Kidney epithelial cell (primary cell): ENCODE data around the gene FEM1A. TPM values are rescaled to one million over a fixed set of nuclear protein-coding genes. Genes with fewer than 3 reads are reported as not detected.
A peak's percentile ranks its signal among the peaks of the same experiment; 100 is the strongest.
"Not testable (repeated sequence)": the region's sequence is repeated elsewhere in the genome, so short reads cannot be mapped to it uniquely, and the experiment has no call there.

ENCODE experiments used
- DNase-seq: peaks from one replicate; pipeline ENCODE4 v3.0.0-alpha.2; 2010; ENCODE audit warnings: low read depth
- H3K27me3 ChIP-seq: 2 replicates; pipeline ENCODE4 v1.6.0; 2011; ENCODE audit warnings: low read length; ENCODE audit not compliant: control insufficient read depth, insufficient read depth
- H3K36me3 ChIP-seq: 2 replicates; pipeline ENCODE4 v1.5.1; 2011; ENCODE audit warnings: low read length; ENCODE audit not compliant: control insufficient read depth, insufficient read depth
- H3K4me3 ChIP-seq: 2 replicates; pipeline ENCODE4 v1.5.1; 2011; ENCODE audit warnings: low read depth, mild to moderate bottlenecking, control low read depth, low read length
- total RNA-seq: library from RNA; depleted of rRNA; stranded (reverse); fragments of >200 nt; gene quantifications from 2 replicates; pipeline ENCODE4 v1.2.3, GENCODE V29; 2015
- TF ChIP-seq, protein P1 (sequence below): IDR thresholded peaks from 2 replicates; pipeline ENCODE4 v1.5.1; 2011; ENCODE audit warnings: mild to moderate bottlenecking, moderate library complexity, low read length, control low read depth, inconsistent platforms; ENCODE audit not compliant: insufficient read depth, poor library complexity, severe bottlenecking

The FEM1A gene
- total RNA-seq, 1 donor from 2014 or later: 21.0 TPM

- Histone ChIP-seq H3K4me3 (no peak overlapping the region), H3K27me3 (peaks cover 5% of the 10 kb centered on the region), H3K36me3 (no peaks in the 10 kb centered on the region)
- TF ChIP-seq, protein P1, sequence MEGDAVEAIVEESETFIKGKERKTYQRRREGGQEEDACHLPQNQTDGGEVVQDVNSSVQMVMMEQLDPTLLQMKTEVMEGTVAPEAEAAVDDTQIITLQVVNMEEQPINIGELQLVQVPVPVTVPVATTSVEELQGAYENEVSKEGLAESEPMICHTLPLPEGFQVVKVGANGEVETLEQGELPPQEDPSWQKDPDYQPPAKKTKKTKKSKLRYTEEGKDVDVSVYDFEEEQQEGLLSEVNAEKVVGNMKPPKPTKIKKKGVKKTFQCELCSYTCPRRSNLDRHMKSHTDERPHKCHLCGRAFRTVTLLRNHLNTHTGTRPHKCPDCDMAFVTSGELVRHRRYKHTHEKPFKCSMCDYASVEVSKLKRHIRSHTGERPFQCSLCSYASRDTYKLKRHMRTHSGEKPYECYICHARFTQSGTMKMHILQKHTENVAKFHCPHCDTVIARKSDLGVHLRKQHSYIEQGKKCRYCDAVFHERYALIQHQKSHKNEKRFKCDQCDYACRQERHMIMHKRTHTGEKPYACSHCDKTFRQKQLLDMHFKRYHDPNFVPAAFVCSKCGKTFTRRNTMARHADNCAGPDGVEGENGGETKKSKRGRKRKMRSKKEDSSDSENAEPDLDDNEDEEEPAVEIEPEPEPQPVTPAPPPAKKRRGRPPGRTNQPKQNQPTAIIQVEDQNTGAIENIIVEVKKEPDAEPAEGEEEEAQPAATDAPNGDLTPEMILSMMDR: no peak
- DNase-seq: no peak
Observed at GRCh38 chr19:4776436-4777211, 14.9 kb upstream of the FEM1A start.

DNA sequence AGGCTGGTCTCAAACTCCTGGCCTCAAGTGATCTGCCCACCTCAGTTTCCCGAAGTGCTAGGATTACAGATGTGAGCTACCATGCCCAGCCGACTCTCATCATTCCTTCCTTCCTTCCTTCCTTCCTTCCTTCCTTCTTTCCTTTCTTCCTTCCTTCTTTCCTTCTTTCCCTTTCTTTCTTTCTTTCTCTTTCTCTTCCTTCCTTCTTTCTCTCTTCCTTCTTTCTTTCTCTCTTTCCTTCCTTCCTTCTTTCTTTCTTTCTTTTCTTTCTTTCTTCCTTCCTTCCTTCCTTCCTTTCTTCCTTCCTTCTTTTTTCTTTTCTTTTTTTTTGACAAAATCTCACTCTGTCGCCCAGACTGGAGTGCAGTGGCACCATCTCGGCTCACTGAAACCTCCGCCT, 13.4 kb upstream of the FEM1A start:
- not testable (repeated sequence) for DNase-seq, H3K36me3 ChIP-seq, H3K27me3 ChIP-seq, H3K4me3 ChIP-seq

GRCh38 chr19:4780860-4781259, 10.7 kb upstream of the FEM1A start:
- Histone ChIP-seq H3K36me3 (no peaks in the 10 kb centered on the region), H3K4me3 (no peak overlapping the region), H3K27me3 (peaks cover 13% of the 10 kb centered on the region)
- TF ChIP-seq, protein P1: no peak
- no peak for DNase-seq

GRCh38 chr19:4781801-4782200, 9.7 kb upstream of the FEM1A start:
- TF ChIP-seq, protein P1: no peak
- DNase-seq: no peak
- Histone ChIP-seq H3K4me3 (no peak overlapping the region), H3K27me3 (peaks cover 14% of the 10 kb centered on the region), H3K36me3 (no peaks in the 10 kb centered on the region)

GRCh38 chr19:4786412-4787016, 5.0 kb upstream of the FEM1A start:
- DNase-seq, H3K36me3 ChIP-seq, H3K4me3 ChIP-seq: not testable (repeated sequence)
- H3K27me3 ChIP-seq: peaks cover 14% of the 10 kb centered on the region

DNA sequence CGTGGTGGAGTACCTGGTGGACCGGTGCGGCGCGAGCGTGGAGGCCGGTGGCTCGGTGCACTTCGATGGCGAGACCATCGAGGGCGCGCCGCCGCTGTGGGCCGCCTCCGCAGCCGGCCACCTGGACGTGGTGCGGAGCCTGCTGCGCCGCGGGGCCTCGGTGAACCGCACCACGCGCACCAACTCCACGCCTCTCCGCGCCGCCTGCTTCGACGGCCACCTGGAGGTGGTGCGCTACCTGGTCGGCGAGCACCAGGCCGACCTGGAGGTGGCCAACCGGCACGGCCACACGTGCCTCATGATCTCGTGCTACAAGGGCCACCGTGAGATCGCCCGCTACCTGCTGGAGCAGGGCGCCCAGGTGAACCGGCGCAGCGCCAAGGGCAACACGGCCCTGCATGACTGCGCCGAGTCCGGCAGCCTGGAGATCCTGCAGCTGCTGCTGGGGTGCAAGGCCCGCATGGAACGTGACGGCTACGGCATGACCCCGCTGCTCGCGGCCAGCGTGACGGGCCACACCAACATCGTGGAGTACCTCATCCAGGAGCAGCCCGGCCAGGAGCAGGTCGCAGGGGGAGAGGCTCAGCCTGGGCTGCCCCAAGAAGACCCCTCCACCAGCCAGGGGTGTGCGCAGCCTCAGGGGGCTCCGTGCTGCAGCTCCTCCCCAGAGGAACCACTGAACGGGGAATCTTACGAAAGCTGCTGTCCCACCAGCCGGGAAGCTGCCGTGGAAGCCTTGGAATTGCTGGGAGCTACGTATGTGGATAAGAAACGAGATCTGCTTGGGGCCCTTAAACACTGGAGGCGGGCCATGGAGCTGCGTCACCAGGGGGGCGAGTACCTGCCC, 708 bp downstream of the FEM1A start:
- not testable (repeated sequence) for H3K36me3 ChIP-seq, H3K27me3 ChIP-seq, DNase-seq
- H3K4me3 ChIP-seq: peak overlapping the region; percentile 80

DNA sequence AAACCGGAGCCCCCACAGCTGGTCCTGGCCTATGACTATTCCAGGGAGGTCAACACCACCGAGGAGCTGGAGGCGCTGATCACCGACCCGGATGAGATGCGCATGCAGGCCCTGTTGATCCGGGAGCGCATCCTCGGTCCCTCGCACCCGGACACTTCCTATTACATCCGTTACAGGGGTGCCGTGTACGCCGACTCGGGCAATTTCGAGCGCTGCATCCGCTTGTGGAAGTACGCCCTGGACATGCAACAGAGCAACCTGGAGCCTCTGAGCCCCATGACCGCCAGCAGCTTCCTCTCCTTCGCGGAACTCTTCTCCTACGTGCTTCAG, 1.3 kb downstream of the FEM1A start:
- H3K36me3 ChIP-seq, H3K27me3 ChIP-seq, DNase-seq: not testable (repeated sequence)
- peak overlapping the region; percentile 80 for H3K4me3 ChIP-seq

- H3K27me3 ChIP-seq, DNase-seq, H3K4me3 ChIP-seq, H3K36me3 ChIP-seq: not testable (repeated sequence)
Observed at GRCh38 chr19:4793278-4793677, 1.7 kb downstream of the FEM1A start.
